M059J (cell line): ENCODE results near the gene SH2D2A. TPM values are rescaled to one million over a fixed set of nuclear protein-coding genes. Genes with fewer than 3 reads are reported as not detected.

ENCODE experiments used
- DNase-seq: peaks from one replicate; pipeline ENCODE4 v3.0.0-alpha.2; 2012; ENCODE audit warnings: low read depth
- total RNA-seq: library from RNA; depleted of rRNA; stranded (reverse); fragments of >200 nt; shearing (Covaris generic); gene quantifications from 2 replicates; pipeline ENCODE4 v1.2.3, GENCODE V29; 2014; rRNA removed

The SH2D2A gene
- total RNA-seq = 0.71 TPM in 1 of 2 replicates, not detected in the other

- DNase-seq = peak; percentile 87
Observed at GRCh38 chr1:156816561-156817328, at the start of gene SH2D2A. Gene SH2D2A, minus strand, starts transcription at chr1:156816848. Its CDS starts 140 bp downstream, at chr1:156816708.

- DNase-seq = no peak
Observed at GRCh38 chr1:156865865-156866248, 49.2 kb upstream of the SH2D2A start.

DNA sequence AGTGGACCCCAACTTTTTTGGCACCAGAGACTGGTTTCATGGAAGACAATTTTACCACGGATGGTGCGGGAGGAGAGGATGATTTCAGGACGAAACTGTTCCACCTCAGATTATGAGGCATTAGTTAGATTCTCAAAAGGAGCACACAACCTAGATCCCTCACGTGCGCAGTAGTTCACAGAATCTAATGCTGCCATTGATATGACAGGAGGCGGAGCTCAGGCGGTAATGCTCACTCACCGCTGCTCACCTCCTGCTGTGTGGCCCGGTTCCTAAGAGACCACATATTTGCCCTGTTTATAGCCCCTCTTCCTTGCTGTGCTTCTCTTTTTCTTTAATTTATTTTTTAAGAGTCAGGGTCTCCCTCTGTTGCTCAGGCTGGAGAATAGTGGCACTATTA is 48.6 kb upstream of the SH2D2A start:
- DNase-seq = no peak

GRCh38 chr1:156864796-156865195 is 48.1 kb upstream of the SH2D2A start:
- peak; percentile 32 for DNase-seq

- DNase-seq = no peak
Observed at GRCh38 chr1:156863631-156864030, 47.0 kb upstream of the SH2D2A start.

DNA sequence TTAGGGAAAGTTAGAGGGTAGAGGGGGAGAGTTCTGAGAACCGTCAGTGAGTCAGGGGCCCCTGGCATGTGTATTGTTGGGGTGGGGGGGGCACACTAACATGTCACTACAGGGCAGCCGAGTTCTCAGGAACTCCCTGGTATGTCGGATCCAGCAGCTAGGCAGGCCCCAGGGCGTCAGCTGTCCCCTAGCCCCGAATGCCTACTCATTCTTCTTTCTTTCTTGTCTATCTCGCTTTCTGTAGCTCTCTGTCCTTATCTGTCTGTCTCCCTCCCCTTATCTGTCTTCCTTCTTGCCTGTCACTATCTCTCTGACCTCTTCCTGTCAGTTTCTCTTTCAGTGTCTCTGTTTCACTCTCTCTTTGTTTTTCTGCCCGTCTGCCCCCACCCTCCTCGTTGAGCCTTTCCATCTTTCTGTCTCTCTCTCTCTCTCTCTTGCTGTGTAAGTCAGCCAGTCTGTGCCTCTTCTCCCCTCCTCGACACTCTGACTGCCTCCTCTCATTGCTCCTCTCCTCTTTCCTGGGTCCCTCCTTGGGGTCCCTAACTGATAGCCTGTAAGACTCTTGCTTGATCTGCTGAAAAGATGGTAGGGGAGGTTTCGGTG is 46.5 kb upstream of the SH2D2A start:
- no peak for DNase-seq

- DNase-seq = no peak
Observed at GRCh38 chr1:156862584-156862983, 45.9 kb upstream of the SH2D2A start.

GRCh38 chr1:156860628-156861423 is 44.2 kb upstream of the SH2D2A start, which contains the start of gene NTRK1:
Gene NTRK1, plus strand, starts transcription at chr1:156860865. Its CDS starts 70 bp downstream, at chr1:156860935.
- DNase-seq = peak; percentile 32

GRCh38 chr1:156860113-156860627 is 43.5 kb upstream of the SH2D2A start:
- DNase-seq = peak; percentile 39

DNA sequence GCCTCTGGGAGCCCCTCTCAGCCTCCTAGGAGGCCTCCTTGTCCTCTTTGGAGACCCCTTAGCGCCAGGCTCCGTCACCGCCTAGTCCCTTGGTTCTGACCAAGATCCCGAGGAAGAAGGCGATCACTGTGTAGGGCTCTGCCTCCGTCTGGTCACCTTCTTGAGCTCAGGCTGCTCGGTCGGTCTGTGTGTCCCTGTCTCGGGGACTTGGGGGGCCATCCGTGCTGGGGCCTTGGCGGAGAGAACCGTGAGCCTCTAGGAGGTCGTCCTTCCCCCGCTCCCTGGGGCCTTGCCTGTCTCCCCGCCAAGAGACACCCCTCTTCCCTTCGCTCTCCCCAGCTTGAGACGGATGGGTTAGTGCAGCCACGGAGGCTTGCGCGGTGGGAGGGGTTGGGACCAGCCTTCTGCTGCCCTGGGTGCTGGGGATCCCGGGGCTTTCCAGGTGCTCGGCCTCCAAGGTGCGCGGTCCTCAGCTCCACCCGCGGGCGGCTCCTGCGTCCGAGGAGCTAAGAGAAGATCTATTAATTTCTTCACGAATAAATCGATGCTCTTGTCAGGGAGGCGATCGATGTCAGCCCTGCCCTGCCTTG is 43.0 kb upstream of the SH2D2A start:
- peak; percentile 36 for DNase-seq

DNA sequence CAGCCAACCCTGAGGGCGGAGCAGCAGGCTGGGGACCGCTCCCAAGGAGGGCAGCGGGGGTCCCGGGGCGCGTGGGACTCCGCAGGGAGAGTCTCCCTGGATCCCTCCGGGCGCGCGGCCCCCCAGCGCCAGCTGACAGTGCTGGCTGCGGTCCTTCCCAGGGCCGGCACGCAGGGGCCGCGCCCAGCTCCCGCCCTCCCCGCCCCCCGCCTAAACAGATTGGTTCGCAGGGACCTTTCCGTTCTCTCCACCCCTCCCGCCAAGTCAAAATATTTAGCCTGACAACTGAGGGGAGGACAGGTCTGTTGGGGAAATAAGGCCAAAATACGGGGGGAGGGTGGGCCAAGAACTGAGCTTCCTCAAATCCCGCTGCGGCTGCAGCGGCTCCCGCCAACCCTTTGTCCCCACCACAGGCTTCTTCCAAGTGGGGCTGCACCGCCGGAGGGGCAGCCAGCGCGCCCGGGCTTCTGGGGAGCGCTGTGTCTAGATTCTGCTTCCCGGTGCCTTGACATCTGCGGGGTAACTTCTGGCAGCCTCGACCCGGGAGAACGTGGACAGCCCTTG is 42.4 kb upstream of the SH2D2A start, which contains the start of gene INSRR:
TSS of gene INSRR (minus strand) at position 159 of the 564 bp plus-strand sequence. CDS start 496 bp downstream, outside the sequence.
- no peak for DNase-seq

DNA sequence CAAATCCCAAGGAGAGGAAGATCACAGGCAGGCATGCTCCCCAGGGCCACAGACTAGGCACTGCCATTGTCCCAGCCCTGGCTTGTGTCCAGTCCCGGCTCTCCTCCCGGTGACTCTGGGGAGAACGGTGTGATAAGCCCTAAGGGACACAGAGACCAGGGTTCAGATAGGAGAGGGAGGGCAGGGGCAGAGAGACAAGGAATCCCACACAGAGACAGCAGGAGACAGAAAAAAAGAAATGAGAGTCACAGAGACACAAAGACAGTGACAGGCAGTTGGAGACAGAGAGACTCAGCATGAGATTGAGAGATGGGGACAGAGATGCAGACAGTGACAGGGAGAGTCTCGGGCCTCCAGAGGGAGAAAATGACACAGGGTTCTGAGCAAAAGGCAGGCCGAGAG is 41.9 kb upstream of the SH2D2A start:
- DNase-seq = no peak

DNA sequence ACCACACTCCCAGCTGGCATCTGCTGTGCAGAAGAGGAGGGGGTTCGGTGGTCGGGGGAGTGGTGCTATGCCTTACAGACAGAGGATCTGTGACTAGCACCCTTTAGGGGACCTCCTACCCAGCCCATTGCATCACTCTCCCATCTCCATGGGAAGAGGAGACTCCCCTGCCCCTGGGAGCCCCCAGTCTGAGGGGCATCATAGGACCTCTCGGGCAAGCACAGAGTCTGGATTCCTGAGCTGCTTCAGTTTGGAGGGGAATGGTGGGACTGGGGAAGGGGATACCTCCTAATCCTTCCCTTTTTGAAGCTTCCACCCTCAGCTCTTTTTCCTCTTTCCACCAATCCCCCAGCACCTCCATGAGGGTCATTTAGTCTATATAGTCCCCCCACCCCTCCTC is 40.9 kb upstream of the SH2D2A start:
- DNase-seq = no peak

- no peak for DNase-seq
Observed at GRCh38 chr1:156856282-156856785, 39.7 kb upstream of the SH2D2A start.

DNA sequence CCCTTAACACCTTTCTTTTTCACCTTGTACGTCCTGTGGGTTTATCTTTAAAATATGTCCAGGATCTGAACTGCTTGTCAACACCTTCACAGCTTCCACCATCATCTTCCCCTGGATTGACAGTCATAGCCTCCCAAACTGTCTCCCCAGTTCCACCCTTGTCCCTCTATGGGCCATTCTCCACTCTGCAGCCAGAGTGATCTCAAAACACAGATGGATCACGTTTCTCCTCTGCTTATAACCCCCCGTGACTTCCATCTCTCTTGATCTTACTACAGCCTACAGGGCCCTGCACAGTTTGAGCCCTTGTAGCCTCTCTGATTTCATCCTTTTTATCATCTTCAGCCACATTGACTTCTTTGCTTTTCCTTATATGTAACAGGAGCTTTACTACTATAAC is 38.0 kb upstream of the SH2D2A start:
- no peak for DNase-seq

DNA sequence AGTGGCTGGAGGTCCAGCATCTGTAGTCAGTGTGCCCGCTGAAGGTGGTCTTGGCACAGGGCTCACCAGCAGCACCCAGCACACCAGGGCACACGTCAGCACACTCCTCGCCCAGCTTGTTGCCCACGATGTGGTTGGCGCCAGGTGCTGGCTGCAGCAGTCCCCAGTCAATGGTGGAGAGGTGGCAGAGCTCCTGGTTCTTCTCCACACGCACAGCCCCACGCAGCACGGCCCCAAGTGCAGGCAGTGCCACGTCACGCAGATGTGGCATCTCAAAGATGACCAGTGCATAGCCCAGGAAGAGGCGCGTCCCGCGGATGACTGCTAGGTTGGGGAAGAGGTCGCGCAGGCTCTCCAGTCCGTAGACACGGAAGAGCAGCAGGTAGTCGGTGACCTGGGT is 37.1 kb upstream of the SH2D2A start:
- no peak for DNase-seq

- peak; percentile 51 for DNase-seq
Observed at GRCh38 chr1:156852418-156852874, 35.8 kb upstream of the SH2D2A start.

DNA sequence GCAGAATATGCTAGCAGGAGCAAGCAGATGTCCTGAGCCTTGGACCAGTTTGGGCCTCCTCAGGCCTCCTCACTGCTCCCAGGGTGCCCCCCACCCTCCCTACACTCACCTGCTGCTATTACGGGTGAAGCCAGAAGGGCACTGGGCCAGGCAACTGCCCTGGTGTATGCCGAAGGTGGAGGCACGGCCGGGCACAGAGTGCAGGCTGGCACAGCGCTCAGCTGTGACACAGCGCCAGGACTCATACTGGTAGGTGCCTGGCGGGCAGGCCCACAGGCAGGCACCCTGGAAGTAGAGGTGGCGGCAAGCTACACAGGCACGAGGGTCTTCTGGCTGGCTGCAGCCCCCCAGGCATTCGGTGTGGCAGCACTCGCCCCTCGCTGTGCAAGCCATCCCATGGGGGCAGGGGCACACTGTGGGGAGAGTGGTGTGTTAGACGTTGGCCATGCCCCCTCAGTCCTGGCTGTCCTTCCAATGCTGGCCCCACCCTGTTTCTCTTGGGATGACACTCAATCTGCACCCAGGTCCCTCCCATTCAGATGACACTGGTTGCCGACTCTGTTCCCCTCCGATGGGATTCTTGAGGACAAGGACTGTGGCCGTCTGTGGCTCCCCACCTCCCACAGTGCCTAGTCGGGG is 35.2 kb upstream of the SH2D2A start:
- no peak for DNase-seq

GRCh38 chr1:156849151-156849496 is 32.5 kb upstream of the SH2D2A start:
- DNase-seq = no peak

- DNase-seq = no peak
Observed at GRCh38 chr1:156848461-156849150, 32.0 kb upstream of the SH2D2A start.
